ENCODE results near the gene SPATA2L.

DNA sequence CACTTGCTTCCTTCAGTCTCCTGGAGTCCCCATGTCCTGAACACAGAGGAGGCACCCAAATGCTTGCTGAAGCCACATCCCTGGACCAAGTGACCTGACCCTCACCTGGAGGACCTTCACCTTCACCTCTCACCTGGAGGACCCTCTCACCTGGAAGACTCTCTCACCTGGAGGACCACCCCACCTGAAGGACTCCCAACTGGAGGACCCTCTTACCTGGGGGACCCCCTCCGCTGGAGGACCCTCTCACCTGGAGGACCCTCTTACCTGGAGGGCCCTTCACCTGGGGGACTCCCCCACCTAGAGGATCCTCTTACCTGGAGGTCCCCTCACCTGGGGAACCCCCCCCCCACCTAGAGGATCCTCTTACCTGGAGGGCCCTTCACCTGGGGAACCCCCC, 15.6 kb downstream of the SPATA2L start:
- TF ChIP-seq, protein P1, sequence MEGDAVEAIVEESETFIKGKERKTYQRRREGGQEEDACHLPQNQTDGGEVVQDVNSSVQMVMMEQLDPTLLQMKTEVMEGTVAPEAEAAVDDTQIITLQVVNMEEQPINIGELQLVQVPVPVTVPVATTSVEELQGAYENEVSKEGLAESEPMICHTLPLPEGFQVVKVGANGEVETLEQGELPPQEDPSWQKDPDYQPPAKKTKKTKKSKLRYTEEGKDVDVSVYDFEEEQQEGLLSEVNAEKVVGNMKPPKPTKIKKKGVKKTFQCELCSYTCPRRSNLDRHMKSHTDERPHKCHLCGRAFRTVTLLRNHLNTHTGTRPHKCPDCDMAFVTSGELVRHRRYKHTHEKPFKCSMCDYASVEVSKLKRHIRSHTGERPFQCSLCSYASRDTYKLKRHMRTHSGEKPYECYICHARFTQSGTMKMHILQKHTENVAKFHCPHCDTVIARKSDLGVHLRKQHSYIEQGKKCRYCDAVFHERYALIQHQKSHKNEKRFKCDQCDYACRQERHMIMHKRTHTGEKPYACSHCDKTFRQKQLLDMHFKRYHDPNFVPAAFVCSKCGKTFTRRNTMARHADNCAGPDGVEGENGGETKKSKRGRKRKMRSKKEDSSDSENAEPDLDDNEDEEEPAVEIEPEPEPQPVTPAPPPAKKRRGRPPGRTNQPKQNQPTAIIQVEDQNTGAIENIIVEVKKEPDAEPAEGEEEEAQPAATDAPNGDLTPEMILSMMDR (IDR thresholded peaks at IDR 0.05): no peak
- no peak for TF ChIP-seq POLR2A (IDR thresholded peaks at IDR 0.05)
